Activated naive CD4-positive, alpha-beta T cell treated with anti-CD3 and anti-CD28 coated beads, Interleukin-2, amount 50 U/mL, for 72 hours (primary cell): ENCODE data around the gene RFTN1. TPM values are rescaled to one million over a fixed set of nuclear protein-coding genes. Genes with fewer than 3 reads are reported as not detected.
A peak's percentile ranks its signal among the peaks of the same experiment; 100 is the strongest.

Source experiments
- ATAC-seq, 2 donors: fragments of 150-1000 bp; cut with Tn5 transposase; 2 replicates each; pipeline ENCODE4 v1.10.0; 2021; ENCODE audit warnings: mild to moderate bottlenecking in 2 of 2, moderate library complexity in 2 of 2
- DNase-seq, 2 donors: peaks; one replicate each; pipeline ENCODE4 v3.0.0; 2021 to 2022; ENCODE audit warnings: low spot score in 2 of 2
- H3K27ac Mint-ChIP-seq, 2 donors: one replicate each; pipeline ENCODE4 v1.8.0; 2022; ENCODE audit warnings: mild to moderate bottlenecking in 2 of 2, mixed read lengths in 2 of 2
- H3K36me3 Mint-ChIP-seq, 2 donors: one replicate each; pipeline ENCODE4 v1.8.0; 2022; ENCODE audit warnings: mixed read lengths in 2 of 2
- H3K9me3 Mint-ChIP-seq, 2 donors: one replicate each; pipeline ENCODE4 v1.8.0; 2022; ENCODE audit warnings: mixed read lengths in 2 of 2
- total RNA-seq, 2 donors: library from RNA; stranded (reverse); gene quantifications; one replicate each; pipeline ENCODE4 v1.2.3, GENCODE V29; 2022

The RFTN1 gene
- total RNA-seq, 2 donors from 2014 or later = 94.3 to 111 TPM

DNA sequence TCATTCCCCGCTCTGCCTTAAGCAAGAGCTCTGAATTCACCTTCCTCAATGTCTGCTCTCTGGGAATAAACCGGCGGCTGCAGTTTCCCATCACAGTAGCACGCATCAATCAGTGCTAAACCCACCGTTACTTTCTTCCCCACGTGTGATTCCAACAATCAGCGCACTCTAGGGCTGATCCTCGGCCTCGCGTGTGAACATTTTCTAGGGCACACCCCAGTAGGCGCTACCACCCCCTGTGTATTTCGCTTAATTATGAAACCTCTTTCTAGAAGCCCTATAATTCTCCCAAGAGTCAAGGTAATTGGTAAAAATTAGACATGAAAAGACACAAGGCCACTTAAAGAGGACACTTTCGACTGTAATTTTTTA lies 87.5 kb downstream of the RFTN1 start:
- ATAC-seq = no peak
- H3K27ac Mint-ChIP-seq = peak overlapping the region in 1 of 2 donors; percentile 48
- no peak for DNase-seq
- peaks cover 0 to 4% of the 10 kb centered on the region in 2 donors for H3K9me3 Mint-ChIP-seq
- H3K36me3 Mint-ChIP-seq = peaks cover 16 to 62% of the 10 kb centered on the region in 2 donors

DNA sequence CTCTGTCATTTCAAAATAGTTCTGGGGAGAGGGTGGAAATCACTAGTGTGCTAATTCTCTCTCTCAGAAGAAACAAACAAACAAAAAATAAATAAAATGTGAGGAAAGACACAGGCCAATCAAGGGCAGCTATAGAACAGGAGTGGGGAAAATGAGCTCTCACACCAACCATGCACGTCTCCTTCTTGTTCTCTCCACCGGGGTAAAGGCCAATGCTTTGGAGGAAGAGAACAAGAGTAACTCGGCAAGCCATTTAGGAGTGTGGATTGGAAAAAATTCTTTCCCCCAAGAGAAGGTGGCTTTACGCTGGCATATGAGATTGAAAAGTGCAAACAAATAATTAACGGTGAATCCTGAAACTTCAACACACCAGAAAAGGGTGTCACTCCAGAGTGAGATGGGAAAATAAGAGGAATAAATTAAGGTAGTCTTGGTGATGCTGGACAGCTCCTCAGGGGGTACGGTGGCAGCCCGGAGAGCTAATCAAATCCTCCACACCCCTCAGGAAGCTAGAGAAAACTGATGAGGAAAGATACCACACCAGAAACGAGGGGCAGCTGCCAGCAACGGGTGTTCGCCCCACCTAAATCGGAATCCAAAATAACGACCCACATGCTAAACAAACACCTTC lies 88.0 kb downstream of the RFTN1 start:
- ATAC-seq = no peak
- Mint-ChIP-seq H3K36me3 (peaks cover 11 to 57% of the 10 kb centered on the region in 2 donors), H3K9me3 (peaks cover 0 to 4% of the 10 kb centered on the region in 2 donors), H3K27ac (no peak overlapping the region)
- no peak for DNase-seq

DNA sequence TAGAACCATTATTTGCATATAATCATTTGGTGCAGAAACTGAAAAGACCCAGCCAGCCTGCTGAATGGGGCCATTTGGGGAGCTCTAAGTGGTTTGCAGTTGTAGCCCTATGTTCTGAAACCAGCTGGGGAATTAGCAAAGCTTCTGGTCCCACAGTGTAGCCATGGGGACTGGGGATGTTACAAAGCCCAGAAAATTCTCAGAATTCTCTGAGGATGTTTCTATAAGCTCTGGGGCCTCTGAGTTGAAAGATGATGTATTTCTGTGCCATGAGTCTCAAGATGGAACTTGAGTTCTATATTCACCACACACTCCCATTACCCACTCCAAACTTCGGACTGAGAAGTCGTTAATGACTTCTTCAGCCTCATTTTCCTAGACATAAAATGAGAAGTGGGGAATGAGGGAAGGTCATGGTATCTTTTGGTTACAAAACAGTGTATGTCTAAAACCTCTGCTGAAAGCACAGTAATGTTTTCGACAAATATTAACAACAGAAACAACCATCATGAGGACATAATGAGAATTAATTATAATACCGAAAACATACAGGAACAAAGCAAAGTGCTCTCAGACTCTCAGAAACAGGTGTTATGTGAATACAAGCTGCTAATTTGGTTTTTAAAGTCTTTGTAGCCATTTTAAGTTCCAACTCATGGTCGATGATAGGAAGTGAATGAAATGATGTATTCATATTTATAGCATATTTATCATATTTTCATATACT lies 89.4 kb downstream of the RFTN1 start:
- Mint-ChIP-seq H3K9me3 (peaks cover 0 to 4% of the 10 kb centered on the region in 2 donors), H3K36me3 (peaks cover 10 to 43% of the 10 kb centered on the region in 2 donors), H3K27ac (no peak overlapping the region)
- ATAC-seq (no peak), DNase-seq (no peak)

DNA sequence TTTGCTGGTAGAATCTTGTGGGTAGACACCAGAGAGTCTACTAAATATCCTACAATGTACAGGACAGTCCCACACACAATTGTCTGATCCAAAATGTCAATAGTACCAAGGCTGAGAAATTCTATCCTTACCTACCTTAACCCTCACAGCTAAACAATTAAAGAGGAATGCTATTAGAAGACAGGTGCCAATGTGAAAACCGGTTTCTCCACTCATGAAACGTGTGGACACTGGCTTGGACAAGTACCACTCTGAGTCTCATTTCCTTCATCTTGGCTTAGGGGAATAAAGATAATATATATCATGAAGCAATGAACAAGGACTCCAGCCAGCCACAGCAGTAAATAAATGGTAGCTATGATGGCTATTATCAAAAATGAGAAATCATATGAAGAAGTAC lies 90.2 kb downstream of the RFTN1 start:
- H3K27ac Mint-ChIP-seq = no peak overlapping the region
- H3K9me3 Mint-ChIP-seq = peaks cover 0 to 4% of the 10 kb centered on the region in 2 donors
- no peak for ATAC-seq
- H3K36me3 Mint-ChIP-seq = peaks cover 15 to 35% of the 10 kb centered on the region in 2 donors
- DNase-seq = no peak

DNA sequence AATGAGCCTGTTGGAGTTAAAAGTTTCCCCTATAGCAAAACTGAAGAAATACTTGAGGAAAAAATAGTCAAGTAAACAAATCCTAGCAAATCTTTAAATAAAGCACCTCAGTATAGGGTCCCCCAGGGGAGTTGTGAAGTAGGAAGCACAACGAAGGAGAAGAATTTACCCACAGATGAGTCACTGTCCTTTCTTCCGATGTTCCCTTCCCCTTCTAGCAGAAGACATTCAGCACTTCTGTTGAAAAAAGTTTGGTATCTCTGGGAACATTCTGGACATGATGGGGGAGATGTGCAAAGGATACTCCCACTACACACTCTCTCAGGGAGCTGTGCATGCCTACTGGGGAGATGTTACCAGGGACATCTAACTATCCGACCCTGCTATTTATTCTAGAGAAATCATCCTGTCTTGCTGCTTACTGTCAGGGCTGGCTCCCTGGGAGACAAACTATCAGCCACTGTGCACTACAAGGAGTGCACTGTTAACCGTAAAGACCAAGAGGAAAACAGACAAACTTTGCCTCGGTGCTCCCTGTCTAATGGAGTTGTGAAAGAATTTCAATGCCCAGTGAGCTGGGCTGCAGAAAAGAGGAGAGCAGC lies 93.8 kb downstream of the RFTN1 start:
- peaks cover 5 to 10% of the 10 kb centered on the region in 2 donors for H3K36me3 Mint-ChIP-seq
- H3K9me3 Mint-ChIP-seq = no peaks in the 10 kb centered on the region
- no peak for DNase-seq
- ATAC-seq = no peak
- H3K27ac Mint-ChIP-seq = no peak overlapping the region

DNA sequence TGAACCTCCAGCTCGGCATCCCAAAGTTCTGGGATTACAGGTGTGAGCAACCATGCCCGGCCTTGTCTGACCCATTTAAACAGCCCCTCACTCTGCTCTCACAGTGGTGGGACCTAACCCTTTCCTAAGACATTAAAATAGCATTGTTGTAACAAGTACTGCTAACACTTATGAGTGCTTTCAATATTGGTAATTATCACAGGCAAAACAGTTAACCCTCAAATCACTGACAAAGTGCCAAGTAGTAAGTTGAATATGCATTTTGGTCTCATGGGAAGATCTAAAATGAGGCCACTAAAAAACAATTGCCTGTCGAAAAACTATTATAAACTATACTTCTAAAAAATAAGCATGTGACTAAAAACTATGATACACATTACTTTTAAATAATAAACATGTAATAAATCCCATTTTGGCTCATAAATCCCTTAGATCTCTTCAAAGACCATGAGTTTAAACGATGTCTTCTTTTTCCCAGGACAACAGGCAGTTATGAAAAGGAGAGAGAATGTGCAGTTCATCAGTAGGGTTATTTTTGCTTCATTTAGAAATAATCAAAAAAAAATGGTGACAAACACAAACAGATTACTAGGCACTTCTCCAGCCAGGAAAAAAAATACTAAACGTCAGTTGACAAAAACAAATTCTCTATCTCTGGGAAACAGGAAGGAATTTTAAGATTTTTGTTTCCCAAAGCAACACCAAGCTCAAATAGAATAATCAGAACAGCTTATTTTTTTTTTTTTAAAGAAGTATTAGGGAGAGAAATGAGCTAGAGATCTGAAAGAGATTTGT lies 95.4 kb downstream of the RFTN1 start:
- H3K9me3 Mint-ChIP-seq = no peaks in the 10 kb centered on the region
- no peak for ATAC-seq
- DNase-seq = no peak
- H3K27ac Mint-ChIP-seq = peak overlapping the region in 1 of 2 donors; percentile 46
- peaks cover 9 to 24% of the 10 kb centered on the region in 2 donors for H3K36me3 Mint-ChIP-seq

DNA sequence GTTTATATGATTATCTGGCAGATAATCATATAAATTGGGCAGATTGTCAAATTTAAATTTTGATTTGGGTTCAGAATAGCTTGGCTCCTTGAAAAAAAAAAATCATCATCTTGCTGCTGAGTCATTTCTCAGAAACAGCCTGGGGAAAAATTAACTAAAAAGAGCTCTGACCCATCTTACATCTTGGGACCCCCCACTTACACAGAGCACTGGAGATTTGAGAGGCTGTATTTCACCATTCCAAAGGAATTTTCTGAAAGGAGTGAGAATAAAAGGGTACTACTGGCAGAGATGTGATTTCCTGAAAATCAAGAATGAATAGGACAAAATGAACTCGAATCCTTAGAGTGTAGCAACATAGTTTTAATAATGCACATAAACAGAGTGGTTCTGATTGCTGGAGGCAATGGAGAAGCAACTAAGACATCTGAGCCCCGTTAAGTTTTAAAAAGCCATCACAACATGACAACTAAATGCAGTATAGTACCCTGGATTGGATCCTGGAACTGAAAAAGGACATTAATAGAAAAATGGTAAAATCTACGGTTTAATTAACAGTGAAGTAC lies 97.5 kb downstream of the RFTN1 start:
- no peaks in the 10 kb centered on the region for H3K9me3 Mint-ChIP-seq
- H3K36me3 Mint-ChIP-seq = peaks cover 10 to 30% of the 10 kb centered on the region in 2 donors
- no peak overlapping the region for H3K27ac Mint-ChIP-seq
- ATAC-seq = no peak
- no peak for DNase-seq

DNA sequence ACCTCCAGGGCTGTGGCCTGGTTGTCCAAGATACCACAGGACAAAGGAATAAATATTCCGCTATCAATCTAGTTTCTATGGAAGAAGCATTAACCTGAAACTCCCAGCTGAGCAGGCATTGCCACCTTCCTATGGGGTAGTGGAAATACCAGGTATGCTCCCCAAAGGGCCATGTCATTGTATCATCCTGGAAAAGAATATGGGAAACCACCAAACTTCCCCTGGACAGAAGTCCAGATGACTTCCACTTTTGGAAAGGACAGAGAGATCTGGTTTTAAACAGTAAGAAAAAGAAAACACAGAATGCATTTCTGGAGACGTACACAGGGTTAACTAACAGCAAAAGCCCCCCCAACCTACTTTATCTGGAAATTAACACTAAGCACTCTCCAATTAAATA lies 100.2 kb downstream of the RFTN1 start:
- Mint-ChIP-seq H3K27ac (peak overlapping the region in 1 of 2 donors; percentile 35), H3K9me3 (no peaks in the 10 kb centered on the region), H3K36me3 (peaks cover 5 to 35% of the 10 kb centered on the region in 2 donors)
- ATAC-seq (no peak), DNase-seq (no peak)

DNA sequence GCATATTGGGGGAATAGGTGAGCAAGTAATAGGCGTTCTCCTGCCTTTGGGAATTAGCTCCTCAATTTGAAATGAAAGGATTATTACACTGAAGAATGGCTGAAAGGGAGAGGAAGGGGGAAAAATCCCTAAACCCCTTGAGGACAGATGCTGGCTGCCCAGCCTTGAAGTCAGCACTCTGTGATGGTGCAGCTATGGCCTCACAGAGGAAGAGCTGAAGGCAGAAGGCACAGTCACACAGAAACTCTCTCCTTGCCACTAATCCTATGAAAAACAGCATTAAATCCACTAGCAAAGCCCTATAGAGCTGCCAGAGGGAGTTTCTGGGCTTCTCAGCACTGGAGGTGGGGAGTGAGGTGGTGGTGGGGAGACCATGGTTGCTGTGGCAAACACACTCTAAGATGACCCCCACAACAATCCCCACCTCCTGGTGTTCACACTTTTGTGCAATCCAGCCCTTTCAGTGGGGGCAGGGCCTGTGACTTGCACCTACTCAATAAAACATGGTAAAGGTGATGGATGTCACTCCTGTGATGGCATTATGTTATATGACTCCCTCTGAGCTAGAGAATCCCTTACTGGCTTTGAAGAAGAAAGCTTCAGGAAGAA lies 101.2 kb downstream of the RFTN1 start:
- peaks cover 5 to 45% of the 10 kb centered on the region in 2 donors for H3K36me3 Mint-ChIP-seq
- peak; percentile 18 to 22 for ATAC-seq
- H3K27ac Mint-ChIP-seq = peak overlapping the region; percentile 35 to 87

DNA sequence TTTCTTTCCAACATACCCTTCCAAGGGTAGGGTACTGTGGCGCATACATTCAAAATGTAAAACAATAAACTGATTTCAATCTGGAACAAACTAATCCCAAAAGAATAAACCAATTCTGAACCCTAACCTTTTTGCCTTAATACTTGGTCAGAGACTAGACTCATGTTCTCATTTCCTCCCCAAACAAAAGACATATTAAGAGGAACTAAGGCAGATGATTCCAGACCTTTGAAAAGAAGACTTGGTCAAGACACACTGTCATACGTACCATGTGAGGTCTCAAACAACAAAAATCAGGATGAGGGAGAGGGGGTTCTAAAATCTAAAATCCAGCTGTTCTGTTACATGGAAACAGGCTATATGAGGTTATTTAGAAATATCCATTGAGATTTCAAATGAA lies 102.1 kb downstream of the RFTN1 start:
- ATAC-seq (no peak), DNase-seq (no peak)
- Mint-ChIP-seq H3K36me3 (peaks cover 5 to 45% of the 10 kb centered on the region in 2 donors), H3K9me3 (no peaks in the 10 kb centered on the region), H3K27ac (peak overlapping the region in 1 of 2 donors; percentile 35)

More for the DNA sequence above, 101.2 kb downstream of the RFTN1 start:
- no peak for DNase-seq
- H3K9me3 Mint-ChIP-seq = no peaks in the 10 kb centered on the region

DNA sequence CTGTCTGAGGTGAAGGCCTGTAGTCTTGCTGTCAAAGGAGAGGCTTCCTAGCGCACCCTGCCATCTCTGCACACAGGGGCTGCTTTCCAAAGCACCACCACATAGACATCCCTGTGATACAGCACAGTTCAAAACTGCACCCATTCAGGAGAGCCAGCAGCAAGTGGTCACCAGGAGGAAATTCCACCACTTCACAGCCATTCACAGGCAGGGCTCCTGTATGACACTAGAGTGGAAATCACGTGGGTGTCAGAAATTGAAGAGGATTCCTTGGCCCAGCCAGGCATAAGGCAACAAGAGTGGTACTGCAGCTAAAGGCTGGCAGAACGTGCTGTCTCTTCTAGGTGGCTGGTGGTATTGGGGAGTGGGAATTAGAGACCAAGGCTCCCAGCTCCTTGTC lies 102.8 kb downstream of the RFTN1 start:
- no peak for DNase-seq
- H3K9me3 Mint-ChIP-seq = no peaks in the 10 kb centered on the region
- no peak overlapping the region for H3K27ac Mint-ChIP-seq
- H3K36me3 Mint-ChIP-seq = peaks cover 5 to 47% of the 10 kb centered on the region in 2 donors
- ATAC-seq = peak in 1 of 2 donors; percentile 18

DNA sequence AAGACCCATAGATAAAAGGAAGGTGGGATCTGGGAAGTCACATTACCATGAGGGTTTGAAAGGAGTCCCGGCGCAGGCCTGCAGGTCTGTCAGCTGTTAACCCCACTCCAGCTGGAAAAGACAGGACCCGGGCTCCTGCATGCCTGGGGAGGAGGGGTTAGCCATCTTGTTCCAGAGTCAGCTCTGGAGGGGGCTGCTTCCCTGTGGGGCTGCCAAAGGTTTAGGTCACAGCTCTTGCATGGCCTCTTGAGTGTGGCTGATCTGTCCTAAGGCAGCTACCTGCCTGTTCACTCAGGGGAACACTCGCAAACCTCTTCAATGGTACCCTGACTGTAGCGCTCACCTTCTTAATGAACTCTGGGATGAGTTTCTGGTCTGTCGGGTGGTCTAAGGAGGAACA lies 104.5 kb downstream of the RFTN1 start:
- Mint-ChIP-seq H3K36me3 (peaks cover 5 to 46% of the 10 kb centered on the region in 2 donors), H3K9me3 (no peaks in the 10 kb centered on the region), H3K27ac (no peak overlapping the region)
- DNase-seq = no peak
- ATAC-seq = no peak

DNA sequence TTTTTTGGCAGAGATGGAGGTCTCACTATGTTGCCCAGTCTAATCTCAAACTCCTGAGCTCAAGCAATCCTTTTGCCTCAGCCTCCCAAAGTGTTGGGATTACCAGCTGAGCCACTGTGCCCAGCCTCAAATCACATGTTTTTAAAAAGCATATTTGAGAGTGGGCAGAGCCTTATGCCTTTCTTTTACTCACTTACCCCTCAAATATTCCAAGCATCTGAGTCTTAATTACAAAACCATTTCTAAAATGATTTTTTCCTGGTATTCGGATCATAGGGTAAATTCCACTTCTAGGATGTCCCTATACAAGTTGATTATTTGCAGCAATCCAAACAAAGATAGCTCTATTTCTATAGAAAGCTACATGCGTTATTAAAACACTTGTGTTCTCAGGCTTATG lies 106.1 kb downstream of the RFTN1 start:
- H3K9me3 Mint-ChIP-seq = peaks cover 0 to 3% of the 10 kb centered on the region in 2 donors
- DNase-seq (no peak), ATAC-seq (no peak)
- peaks cover 3 to 46% of the 10 kb centered on the region in 2 donors for H3K36me3 Mint-ChIP-seq
- peak overlapping the region; percentile 44 to 79 for H3K27ac Mint-ChIP-seq

DNA sequence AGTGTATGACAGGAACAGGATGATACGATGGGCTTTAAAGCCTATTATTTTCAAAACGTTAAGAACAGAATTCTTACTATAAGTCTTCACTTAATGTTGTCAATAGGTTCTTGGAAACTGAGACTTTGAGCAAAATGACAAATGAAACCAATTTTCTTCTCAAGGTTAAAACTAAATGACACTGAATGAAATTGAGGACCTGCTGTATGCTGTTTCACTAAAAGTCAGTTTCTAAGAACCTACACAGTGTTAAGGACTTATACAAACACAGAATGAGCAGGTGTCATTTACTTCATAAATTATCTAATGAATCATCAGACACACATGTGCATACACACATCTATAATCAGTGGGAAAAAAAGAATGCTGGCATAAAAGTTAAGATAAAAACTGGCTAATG lies 106.9 kb downstream of the RFTN1 start:
- peaks cover 4 to 8% of the 10 kb centered on the region in 2 donors for H3K9me3 Mint-ChIP-seq
- peaks cover 11 to 49% of the 10 kb centered on the region in 2 donors for H3K36me3 Mint-ChIP-seq
- ATAC-seq (peak; percentile 34 to 80), DNase-seq (no peak)
- peak overlapping the region in 1 of 2 donors; percentile 44 for H3K27ac Mint-ChIP-seq

DNA sequence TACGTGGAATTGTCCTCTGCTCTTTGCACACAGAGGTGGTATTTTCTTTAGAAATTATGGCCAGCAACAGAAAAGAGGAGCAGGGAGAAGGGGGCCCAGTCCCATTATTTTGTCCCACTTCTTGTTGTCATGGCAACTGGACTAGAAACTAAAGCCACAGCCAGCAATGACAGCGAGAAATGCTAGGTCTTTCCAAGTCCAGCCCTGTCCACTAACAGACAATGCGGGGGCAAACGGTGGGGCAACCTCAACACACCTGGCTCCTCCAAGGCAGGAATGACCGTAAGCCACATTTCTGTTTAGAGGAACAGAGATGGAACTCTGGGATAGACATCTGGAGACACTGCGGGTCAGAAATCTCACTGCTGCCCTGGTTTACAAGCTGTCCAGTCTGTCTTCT lies 107.3 kb downstream of the RFTN1 start:
- peaks cover 4 to 12% of the 10 kb centered on the region in 2 donors for H3K9me3 Mint-ChIP-seq
- DNase-seq (no peak), ATAC-seq (no peak)
- peaks cover 15 to 53% of the 10 kb centered on the region in 2 donors for H3K36me3 Mint-ChIP-seq
- no peak overlapping the region for H3K27ac Mint-ChIP-seq

DNA sequence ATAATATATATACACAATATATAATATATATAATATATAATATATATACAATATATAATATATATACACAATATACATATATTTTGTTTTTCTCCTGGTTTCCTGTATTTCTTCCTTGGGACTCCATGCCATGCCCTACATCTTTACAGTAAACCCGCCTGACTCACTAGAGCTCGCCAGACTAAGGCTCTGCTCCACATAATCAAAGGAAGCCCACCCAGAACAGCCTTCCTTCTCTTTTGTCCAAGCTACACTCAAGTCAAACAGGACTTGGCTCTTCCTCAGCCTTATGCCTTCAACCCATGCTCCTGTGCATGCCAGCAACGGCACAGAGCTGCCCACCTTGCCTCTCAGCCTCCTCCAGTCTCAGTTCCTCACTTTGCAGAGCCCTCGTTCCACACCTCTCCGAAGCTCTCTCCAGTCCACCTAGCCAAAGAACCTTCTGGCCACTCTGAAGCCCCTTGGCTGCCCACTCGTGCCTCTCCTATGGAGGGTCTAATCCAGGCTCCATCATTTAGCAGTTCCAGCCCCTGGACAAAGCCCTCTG lies 109.1 kb downstream of the RFTN1 start:
- peaks cover 26 to 67% of the 10 kb centered on the region in 2 donors for H3K36me3 Mint-ChIP-seq
- H3K9me3 Mint-ChIP-seq = peaks cover 4 to 12% of the 10 kb centered on the region in 2 donors
- no peak for DNase-seq
- peak overlapping the region in 1 of 2 donors; percentile 83 for H3K27ac Mint-ChIP-seq
- peak; percentile 27 to 29 for ATAC-seq
